Fibroblast of gingiva (primary cell): ENCODE measurements around the gene RAB6B.

Source experiments
- DNase-seq: peaks from one replicate; pipeline ENCODE4 v3.0.0-alpha.2; 2011; ENCODE audit warnings: low read depth

RAB6B gene

DNA sequence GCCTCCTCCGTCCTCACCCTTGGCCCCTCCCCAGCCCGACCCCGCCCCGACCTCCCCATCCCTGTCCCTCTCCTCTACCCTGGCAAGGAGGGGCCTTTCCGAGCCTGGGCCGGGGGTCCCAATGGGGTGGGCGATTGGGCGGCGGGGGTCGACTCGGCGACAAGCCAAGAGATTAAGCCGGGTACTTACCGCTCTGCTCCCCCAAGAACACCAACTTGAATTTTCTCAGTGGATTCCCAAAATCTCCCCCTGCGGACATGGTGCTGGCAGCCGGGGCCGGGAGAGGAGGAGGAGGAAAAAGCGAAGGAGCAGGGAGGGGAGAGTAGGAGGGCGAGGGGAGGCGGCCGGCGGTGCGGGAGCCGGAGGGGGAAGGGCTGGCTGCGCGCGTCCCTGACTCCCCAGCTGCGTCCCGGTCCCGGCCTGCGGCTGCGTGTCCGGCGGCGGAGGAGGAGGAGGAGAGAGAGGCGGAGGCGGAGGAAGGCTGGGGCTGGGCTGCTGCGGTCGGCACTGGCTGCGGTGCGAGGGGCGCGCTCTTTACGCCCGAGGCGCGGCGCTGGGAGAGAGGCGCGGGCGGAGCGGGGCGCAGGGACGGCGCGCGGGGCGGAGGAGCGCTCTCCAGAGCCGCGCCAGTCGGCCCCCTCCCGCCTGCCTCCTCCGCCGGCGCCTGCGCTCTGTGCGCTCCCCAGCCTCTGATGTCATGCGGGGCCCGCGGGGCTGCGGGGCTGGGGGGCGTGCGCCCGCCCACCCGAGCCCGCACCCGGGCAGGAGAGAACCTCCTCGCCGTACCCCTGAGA is at the start of gene RAB6B:
TSS of gene RAB6B (minus strand) at position 675 of the 794 bp plus-strand sequence. CDS start at position 259, 416 bp downstream.
- peak; percentile 38 for DNase-seq

GRCh38 chr3:133944641-133945380 is 49.1 kb upstream of the RAB6B start:
- peak; percentile 85 for DNase-seq

DNA sequence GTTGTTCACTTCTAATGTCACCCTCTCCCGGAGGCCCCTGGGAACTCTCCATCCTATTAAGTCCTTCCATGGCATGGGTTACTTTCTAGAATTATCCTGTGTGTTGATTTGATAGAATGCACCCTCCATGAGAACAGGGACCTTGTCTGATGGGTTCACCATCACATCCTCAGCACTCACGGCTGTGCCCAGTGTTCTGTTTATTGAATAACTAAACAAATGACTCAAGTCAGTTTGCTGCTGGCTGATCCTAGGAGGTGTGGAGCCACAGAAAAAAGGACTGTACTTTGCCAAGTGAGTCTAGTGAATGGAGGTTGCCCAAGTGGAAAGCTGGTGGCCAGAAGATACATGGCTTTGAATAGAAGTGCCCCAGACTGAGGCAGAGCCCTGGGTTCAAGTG is 48.5 kb upstream of the RAB6B start:
- DNase-seq = peak; percentile 67

DNA sequence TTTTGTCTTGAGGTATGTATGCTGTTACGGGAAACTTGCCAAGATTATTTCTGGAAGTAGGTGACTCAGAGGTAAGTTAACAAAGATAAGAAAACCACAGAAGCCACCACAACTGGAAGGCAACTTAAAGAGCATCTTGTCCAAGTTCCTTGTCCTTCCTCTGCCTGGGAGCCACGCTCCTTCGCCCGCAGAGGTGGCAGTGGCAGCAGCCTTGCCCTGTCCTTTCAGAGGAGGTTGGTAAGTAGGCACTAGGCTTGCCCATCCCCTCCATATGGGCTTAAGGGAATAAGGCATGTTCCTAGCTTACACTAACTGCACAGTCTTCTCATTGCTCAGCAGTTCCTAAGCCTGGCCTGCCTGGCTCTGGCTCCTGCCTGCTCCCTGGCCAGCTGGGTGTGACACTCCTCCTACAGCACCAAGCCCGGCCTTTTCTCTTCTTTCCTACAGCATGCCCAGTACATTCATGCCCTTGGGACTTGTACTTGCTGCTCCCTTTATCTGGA is 48.0 kb upstream of the RAB6B start:
- peak; percentile 75 for DNase-seq

DNA sequence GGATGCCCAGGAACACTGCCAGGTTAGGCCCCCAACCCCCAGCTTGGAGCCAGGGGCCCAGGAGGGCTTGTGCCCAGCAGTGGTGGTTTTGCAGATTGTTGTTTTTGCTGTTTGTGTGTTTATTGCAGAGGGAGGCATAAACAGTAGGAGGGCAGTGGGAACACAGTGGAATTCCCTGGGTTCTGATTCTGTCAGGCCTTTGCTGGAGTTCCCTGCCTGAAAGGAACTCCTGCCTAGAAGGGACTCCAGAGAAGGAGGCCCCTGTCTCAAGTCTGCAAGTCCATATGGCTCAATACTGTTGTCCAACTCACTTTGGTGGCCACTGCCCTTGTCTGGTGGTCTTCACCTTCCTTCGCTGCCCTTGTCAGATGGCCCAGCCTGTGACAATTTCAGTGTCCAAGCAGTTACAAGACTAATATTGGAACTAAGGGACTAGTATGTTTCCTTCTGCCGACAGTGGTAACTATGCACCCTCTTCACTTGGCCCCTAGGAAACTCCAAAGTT is 47.4 kb upstream of the RAB6B start:
- no peak for DNase-seq

GRCh38 chr3:133941415-133941821 is 45.7 kb upstream of the RAB6B start:
- peak; percentile 62 for DNase-seq

DNA sequence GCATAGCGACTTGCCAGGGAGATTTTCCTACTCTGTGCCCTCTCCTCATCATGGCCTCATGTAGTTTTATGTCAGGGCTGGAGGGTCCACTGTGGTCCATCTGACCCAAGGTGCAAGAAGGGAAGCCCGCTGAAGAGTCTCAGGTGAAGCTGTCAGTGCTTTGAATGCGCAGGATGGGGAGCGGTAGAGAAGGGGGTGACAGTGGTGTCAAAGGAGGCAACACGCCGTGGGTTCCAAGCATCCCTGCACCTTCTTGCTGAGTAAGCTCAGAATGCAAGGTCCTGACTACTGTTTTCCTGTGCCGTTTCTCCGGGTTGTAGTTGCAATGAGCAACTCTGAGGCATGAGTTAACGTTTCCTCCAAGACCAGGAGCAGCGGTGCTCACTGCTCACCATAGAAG is 44.9 kb upstream of the RAB6B start:
- DNase-seq = no peak

- no peak for DNase-seq
Measured at GRCh38 chr3:133939463-133939835, 43.8 kb upstream of the RAB6B start.

DNA sequence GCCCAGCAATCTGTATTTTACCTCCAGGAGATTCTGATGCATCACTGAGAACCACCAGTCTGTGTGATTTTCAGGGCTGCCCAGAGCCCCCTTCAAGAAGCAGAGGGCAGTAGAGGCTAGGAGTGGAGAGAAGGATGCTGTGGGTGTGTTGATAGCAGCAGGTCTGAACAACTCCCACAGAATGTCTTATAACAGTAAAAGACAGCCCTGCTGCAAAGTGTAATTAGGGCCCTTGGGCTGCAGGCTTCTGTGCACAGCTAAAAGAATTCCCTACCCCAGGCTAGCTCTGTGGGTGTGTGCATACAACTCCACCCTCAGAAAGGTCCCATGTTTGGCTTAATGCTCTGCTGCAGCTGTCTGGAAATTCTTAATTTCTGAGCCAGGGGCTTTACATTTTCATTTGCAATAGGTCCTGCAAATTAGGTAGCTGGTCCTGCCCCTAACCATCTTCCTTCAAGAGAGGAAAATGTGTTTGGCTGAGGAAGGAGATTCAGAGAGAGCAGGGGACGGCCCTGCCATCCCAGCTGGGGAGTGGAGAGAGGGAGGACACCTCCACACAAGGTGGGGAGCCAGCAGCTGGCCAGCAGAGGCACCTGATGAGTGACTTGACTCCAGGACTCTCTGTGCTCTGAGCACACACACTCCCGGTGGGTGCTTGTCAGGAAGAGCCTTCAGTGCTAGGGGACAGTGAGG is 43.2 kb upstream of the RAB6B start:
- DNase-seq = no peak

DNA sequence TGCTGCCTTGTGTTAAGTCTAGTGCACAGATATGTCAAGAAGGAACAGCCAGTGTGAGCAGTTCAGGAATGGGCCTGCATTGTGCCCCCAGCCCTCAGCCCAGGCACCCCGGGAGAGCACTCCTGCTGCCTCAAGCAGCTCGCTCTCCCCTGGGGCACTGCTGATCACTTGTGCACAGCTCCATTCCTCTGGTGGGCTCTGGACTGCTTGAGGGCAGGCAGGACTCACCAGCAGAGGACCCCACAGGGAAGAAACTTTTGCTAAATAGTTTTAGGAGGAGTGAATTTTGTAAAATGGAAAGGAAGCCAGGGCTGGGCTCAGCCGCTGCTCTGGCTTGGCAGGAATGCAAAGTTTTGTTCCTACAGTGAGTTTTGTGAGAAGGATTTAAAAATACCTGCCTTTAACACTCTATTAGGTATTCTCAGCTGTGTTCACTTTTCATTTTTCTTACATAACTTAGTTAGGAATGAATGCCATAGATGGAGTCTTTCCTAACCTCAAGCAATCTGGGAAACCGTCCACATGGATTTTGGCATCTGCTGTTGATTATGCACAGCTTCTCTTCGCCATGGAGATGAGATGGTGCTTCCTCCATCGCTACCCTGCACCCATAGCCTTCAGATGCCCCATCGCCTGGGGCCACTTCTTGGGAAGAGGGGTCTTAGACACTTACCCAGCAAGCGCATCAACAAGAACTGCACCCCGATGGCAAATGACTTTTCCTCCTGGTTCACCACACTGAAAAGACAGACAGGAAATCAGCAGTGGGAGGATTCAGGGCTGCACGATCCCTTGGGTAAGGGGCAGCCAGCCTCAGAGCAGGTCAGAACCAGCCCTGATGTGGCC is 42.3 kb upstream of the RAB6B start:
- DNase-seq = peak; percentile 80

DNA sequence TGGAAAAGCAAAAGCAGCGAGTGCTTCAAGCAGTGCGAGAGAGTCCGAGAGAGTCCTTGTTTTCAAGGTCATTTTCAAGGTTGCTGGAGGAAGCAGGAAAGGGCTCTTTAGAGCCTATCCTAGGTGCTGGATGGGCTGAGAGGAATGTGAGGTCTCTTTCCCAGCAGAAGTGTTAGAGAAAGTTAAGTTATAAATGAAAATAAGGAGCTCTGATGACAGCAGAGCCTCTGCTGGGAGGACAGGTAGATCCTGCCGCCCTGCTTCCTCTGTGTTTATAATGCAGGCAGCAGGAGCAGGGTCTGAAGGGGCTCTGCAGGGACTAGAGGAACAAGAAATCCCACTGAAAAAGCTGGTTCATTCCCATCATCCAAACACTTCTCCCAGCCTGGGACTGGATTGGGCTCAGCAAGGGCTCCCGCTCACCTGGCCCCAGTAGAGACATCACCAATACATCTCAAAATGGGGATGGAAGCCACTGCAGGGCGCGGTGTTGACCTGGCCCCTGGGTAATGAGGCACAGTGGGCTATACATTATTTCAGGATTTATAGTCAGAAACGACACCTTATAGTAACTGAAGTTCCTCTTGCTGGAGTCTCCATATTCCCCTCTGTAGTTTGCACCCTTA is 41.5 kb upstream of the RAB6B start:
- DNase-seq = no peak

- no peak for DNase-seq
Measured at GRCh38 chr3:133935843-133936769, 40.4 kb upstream of the RAB6B start.

DNA sequence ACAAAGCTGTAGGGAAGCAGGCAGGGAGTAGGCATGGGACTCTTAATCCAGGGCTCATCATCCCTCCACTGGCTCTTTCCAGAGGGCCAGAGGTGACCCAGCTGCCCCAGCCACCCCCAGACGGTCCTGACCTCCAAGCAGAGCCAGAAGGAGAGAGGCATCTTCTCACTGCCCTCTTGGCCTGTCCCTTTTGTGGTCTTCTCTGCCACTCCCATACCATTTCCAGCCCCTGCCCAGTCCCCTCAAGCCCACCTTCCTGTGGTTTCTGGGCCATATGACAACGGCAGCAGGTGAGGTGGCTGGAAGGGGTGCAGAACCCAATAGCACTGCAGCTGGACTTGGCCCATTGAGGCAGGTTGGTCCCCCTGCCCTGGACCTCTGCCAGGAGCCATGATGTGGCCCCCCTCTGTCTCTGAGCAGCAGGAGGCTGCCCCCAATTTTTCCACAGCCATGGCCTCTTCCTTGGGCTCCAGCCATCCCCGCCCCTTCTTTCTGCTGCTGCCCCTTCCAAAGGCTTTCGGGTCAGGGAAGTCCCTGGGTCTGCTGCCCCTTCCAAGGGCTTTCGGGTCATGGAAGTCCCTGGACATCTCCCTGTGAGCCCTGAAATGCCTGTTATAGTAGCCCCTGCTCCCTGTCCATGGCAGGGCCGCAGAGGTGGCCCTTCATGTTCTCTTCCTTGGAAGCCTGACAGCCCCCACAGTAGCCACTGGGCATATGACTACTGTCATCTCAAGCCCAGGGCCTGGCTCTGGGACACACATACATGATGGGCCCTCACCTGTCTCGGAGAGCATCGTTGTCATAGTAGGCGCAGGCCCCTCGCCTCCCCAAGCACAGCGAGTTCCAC is 39.5 kb upstream of the RAB6B start:
- DNase-seq = no peak

GRCh38 chr3:133934073-133934970 is 38.6 kb upstream of the RAB6B start:
- DNase-seq = no peak

DNA sequence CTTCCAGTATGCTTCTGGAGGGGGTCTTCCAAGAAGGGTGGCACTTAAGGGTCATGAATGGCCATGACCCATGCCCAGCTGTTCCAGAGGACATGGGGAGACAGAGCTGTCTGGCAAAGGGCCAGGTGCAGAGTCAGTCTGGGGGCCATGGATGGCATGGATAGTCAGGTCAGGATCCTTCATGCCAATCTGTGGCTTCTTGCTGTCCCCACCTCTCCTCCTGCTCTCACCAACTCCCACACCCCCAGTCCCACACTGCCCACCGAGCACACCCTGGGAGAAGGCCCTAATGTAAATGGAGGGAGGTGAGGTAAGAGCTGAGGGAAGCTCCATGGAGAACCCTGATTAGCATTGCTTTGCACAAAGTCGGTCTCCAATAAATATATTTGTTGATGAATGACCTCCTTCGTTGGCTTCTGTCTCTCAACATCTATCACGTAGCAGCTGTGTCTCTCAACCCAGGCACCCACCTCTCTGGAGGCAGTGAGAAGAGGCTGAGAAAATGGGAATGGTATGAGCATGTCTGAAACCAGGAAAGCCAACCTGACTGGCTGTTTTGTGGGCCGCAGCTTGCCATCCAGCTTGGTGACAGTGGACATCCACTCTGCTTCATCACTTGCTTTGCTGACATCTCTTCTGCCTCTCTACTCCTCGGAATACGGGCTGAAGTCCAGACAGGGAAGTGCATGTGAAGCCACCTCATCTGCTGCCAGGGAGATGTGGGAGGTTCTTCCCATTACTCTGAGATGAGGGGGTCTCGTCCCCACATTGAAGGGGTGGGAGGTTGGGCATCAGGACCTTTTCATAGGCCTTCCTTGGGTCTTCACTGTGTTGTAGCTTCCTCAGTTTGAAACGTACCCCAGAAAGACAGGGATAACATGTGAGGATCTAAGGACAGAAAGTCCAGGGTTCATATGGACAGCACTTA is 37.7 kb upstream of the RAB6B start:
- DNase-seq = no peak

DNA sequence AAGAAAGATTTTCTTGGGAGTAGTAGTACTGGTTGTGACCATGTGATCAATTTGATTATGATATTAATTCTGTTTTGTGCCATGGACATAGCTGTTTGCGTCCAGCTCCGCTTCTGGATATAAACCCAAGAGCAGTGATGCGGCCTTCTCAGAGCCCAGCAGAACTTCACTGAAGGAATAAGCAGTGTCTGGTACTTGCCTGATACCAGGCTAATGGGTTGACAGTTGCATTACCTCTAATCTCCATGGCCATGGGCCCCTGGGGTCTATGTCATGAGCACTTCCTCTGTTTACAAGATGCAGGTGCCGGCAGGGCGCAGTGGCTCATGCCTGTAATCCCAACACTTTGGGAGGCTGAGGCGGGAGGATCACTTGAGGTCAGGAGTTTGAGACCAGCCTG is 36.3 kb upstream of the RAB6B start:
- no peak for DNase-seq

DNA sequence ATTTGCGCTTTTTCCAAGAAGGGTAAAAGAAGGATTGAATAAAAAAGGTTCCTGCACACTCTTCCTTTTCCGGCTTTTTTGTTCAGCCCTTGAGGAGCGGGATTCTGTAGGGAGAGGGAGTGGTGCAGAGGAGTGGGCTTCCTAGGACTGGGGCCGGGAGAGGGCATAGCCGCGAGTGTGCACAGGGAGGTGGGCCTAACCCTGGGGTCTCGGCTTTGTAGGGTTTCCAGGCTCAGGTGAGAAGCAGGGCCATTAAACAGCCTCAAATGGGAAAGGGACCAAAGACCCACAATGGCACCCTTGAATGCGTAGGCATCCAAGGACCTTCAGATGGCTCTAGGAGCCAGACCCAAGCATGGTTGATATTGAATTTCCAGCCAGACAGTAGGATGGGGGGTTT is 35.4 kb upstream of the RAB6B start:
- no peak for DNase-seq
